Measurements from ENCODE around the gene GATA3.

GATA3 gene

GRCh38 chr10:8051109-8051821 is 3.2 kb upstream of the GATA3 start:
- DNase-seq = no peak

- DNase-seq = no peak
These were observed 2.6 kb upstream of the GATA3 start for GRCh38 chr10:8051851-8052257.

- no peak for DNase-seq
These were observed 2.0 kb upstream of the GATA3 start for GRCh38 chr10:8052341-8052955.

GRCh38 chr10:8052956-8053445 is 1.5 kb upstream of the GATA3 start:
- DNase-seq = no peak

GRCh38 chr10:8053446-8054243 is 843 bp upstream of the GATA3 start:
- DNase-seq = peak; percentile 95

- DNase-seq = no peak
These were observed 319 bp upstream of the GATA3 start for GRCh38 chr10:8054244-8054493.

GRCh38 chr10:8055420-8056349 is 1.2 kb downstream of the GATA3 start:
- no peak for DNase-seq

DNA sequence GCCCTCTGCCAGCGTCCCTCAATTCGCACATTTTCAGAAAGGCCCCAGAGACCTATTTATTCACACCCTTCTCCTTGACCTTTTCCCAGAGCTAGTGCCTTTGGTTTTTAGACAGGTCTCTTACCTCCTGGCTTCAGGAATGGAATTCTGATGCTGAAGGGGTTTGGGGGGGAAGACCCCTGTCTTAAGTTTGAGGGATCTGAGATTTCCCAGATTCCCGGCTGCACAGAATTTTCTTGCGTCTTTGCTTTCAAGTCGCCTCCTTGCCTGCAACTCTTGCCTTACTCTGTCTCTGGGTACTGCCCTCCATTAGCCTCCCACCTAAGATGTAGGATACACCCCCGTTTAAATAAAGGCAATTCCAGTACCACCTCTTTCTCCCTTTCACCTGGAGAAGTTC is 1.9 kb downstream of the GATA3 start:
- DNase-seq = no peak

- peak; percentile 67 for DNase-seq
These were observed 2.4 kb downstream of the GATA3 start for GRCh38 chr10:8056871-8057331.

DNA sequence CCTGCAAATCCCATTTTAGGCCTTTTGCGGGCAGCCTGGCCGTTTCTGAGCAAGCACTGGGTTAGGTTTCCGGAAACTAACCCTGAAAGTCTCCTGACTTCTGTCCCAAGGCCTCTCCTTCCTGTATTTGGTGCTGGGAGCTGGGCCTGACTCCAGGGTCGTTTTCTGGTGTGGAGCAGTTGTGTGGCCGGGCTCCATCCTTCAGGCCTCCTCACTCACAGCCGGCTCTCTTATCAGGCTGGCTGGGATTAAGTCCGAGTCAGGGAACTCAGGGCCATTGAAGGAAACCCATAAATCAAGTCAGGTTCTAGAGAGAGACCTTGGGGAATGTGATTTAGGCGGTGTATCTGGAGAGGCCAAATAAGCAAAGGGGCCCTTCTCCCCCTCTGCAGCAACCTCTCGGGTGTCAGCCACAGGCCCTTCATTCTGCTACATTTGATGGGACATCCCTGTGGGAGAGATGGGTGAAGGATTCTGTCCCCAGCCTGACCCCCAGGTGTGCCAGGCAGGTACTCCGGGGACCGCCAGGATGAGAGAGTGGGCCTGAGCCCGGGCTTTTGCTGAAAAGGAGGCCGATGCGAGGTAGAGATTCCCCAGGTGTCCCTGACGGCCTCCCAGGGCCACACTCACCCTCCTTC is 3.3 kb downstream of the GATA3 start:
- no peak for DNase-seq

- no peak for DNase-seq
These were observed 4.0 kb downstream of the GATA3 start for GRCh38 chr10:8058274-8059111.

- DNase-seq = no peak
These were observed 4.9 kb downstream of the GATA3 start for GRCh38 chr10:8059191-8059936.

DNA sequence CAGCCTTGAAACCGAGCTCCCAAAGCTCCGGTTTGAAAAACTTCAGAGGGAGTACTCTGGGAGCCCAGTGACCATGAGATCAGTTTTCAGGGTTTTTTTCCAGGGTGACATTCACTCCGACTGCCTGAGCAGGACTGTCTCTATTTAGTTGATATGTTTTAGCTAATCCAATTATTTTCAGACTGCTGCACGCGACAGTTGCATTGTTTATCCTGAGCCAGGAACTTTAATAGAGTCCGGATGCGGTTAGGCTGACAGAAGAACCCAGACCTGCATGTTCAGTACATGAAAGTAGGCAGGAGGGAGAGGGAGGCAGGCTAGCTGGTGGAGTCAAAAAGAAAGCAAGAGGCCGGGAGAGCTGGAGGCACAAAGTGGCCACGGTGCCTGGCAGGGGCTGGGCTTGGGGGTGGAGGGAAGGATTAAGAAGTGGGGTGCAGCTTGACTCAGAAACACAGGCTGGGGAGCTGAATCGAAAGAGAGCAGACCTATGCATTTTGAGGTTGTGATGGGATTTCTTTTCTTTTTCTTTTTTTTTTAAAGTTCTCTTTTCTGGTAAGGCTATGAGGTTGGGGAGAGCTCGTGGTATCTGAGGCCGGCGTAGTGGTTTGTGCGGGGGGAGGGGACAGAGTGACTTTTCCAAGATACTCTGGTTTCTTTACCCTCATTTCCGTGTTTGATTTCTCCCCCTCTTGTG is 5.7 kb downstream of the GATA3 start:
- DNase-seq = peak; percentile 70

GRCh38 chr10:8060704-8061121 is 6.2 kb downstream of the GATA3 start:
- DNase-seq = no peak

- peak; percentile 71 for DNase-seq
These were observed 7.1 kb downstream of the GATA3 start for GRCh38 chr10:8061274-8062211.

DNA sequence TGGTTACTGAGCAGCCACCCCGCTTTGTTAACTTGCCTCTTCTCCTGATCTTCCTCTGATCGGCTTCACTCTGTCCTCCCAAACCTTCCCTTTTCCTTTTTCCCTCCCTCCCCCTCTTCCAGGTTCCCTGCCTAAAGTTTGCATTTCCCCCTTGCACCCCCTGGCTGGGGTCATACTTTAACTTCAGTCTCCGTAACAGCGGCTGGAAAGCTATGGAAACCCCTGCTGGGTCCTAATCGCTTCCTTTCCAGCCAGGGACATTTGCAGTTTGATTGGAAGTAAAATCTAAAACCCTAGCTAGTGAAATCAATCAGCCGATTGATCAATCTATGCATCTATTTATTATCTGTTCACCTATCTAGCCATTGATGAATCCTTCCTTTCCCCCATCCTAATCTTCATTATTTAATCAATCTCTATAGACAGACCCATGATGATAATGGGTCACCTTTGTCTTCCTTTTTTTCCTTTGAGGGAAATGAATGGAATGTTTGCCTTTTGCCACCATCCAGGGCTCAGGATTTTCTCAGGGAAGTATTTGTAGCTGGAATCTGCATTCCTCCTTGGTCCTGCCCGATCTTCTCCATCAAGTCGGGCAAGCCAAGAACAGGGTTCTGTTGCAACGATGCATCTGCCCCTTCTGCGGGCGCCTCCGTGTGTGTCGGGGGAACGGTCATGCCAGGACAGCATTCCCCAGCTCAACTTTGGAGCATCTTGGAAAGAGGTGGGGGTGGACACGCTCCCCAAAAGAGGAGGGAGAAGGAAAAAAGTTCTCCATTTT is 8.8 kb downstream of the GATA3 start:
- DNase-seq = no peak

DNA sequence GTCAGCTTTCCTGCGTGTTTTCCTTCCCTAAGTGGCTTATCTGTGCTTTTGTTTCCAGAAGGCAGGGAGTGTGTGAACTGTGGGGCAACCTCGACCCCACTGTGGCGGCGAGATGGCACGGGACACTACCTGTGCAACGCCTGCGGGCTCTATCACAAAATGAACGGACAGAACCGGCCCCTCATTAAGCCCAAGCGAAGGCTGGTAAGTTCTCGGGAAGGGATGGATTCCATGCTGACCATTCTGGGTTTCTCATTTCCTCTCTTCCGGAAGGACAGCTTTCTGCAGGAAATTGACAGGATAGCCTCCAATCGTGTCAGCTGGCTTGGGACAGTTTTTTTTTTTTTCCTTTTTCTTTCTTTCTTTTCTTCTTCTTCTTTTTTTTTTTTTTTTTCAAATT is 9.4 kb downstream of the GATA3 start:
- DNase-seq = no peak

GRCh38 chr10:8064436-8064835 is 9.9 kb downstream of the GATA3 start:
- no peak for DNase-seq

Measured in CD4-positive, alpha-beta T cell treated with Interleukin-12 subunit alpha and Interleukin-12 subunit beta, for 1 hour (primary cell).